ENCODE measurements around the gene TIPARP. TPM values are rescaled to one million over a fixed set of nuclear protein-coding genes. Genes with fewer than 3 reads are reported as not detected.

The TIPARP gene
- total and polyA plus RNA-seq, 4 donors, result 4.4 to 13.6 (median 8.8) TPM

DNA sequence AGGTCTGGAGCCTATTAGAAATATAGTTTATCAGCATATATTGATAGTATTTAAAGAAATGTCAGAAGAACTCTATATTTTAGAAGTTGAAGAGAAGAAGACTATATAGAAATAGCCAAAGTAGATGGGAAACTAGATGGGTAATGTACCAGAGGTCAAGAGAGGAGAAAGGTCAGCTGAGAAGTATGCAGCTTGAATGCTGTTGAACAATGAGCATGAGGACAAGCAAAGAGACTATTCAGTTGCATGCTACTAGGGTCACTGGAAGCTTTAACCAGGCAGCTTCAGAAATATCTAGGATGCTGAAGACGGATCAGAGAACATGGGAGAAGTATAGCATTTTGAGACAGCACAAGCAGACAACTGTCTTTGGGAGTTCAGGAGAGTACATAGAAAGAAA lies 19.6 kb upstream of the TIPARP start (continued):
- TF ChIP-seq RAD21 (IDR thresholded peaks at IDR 0.05), result no peak
- TF ChIP-seq SP1 (IDR thresholded peaks at IDR 0.05), result no peak
- no peak for TF ChIP-seq FOXA1 (IDR thresholded peaks at IDR 0.05)
- TF ChIP-seq, protein P1, sequence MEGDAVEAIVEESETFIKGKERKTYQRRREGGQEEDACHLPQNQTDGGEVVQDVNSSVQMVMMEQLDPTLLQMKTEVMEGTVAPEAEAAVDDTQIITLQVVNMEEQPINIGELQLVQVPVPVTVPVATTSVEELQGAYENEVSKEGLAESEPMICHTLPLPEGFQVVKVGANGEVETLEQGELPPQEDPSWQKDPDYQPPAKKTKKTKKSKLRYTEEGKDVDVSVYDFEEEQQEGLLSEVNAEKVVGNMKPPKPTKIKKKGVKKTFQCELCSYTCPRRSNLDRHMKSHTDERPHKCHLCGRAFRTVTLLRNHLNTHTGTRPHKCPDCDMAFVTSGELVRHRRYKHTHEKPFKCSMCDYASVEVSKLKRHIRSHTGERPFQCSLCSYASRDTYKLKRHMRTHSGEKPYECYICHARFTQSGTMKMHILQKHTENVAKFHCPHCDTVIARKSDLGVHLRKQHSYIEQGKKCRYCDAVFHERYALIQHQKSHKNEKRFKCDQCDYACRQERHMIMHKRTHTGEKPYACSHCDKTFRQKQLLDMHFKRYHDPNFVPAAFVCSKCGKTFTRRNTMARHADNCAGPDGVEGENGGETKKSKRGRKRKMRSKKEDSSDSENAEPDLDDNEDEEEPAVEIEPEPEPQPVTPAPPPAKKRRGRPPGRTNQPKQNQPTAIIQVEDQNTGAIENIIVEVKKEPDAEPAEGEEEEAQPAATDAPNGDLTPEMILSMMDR (IDR thresholded peaks at IDR 0.05; ENCODE audit: low read depth, low read length, missing input control), result no peak
- no peak for TF ChIP-seq EGR1 (IDR thresholded peaks at IDR 0.05; ENCODE audit: low read depth in 2 of 2)
- no peak for TF ChIP-seq JUND (IDR thresholded peaks at IDR 0.05)
- no peak for TF ChIP-seq RXRA (IDR thresholded peaks at IDR 0.05)
- no peak for TF ChIP-seq GABPA (IDR thresholded peaks at IDR 0.05 in 1 of 2, conservative IDR thresholded peaks at IDR 0.05 in 1 of 2)
- no peak for TF ChIP-seq TAF1 (conservative IDR thresholded peaks at IDR 0.05)

DNA sequence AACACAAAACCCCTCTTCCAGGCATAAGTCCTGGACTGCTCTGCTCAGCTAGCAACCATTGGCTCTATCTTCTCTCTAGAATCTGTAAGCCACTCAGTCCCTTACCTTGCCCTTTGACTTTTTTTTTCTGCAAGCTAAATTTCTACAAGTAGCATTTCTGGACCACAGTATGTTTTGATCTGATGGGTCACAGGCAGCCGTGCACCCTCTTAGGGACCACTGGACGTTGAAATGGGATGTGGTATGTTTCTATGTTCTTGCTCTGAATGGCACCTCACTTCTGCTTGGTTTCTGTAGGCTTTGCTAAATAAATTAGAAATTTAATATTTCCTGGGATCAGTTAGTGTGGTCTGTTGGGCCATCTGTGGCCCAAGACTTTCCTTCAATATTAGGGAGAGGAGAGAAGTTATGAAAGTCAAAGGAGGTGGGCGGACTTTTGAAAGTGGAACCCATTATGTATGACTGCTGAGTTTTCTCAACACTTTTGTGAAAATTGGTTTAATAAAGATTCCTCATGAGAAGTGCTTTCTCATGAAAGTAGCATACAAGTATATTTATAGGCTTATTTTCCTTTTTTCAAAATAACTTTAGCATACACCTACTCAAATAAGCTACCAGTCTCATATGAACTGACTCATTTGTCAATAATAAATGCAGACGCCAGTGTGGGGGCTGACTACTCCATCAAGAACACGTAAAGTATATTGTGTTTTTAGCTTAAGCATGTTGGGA lies 18.4 kb upstream of the TIPARP start:
- WGBS, result 85% methylated on average over 5 of the region's 5 CpGs
- TF ChIP-seq JUND (IDR thresholded peaks at IDR 0.05) (no peak), YY1 (IDR thresholded peaks at IDR 0.05) (no peak), RXRA (IDR thresholded peaks at IDR 0.05) (no peak), NR2F2 (IDR thresholded peaks at IDR 0.05) (no peak), GABPA (IDR thresholded peaks at IDR 0.05 in 1 of 2, conservative IDR thresholded peaks at IDR 0.05 in 1 of 2) (no peak), SP1 (IDR thresholded peaks at IDR 0.05) (no peak), EGR1 (IDR thresholded peaks at IDR 0.05; ENCODE audit: low read depth in 2 of 2) (no peak), RAD21 (IDR thresholded peaks at IDR 0.05) (no peak), TAF1 (conservative IDR thresholded peaks at IDR 0.05) (no peak), FOXA1 (IDR thresholded peaks at IDR 0.05) (no peak), FOXA2 (IDR thresholded peaks at IDR 0.05) (no peak), HNF4A (conservative IDR thresholded peaks at IDR 0.05) (no peak), HNF4G (IDR thresholded peaks at IDR 0.05) (no peak)
- TF ChIP-seq, protein P1 (IDR thresholded peaks at IDR 0.05; ENCODE audit: low read depth, low read length, missing input control), result no peak
- TF ChIP-seq, protein P2, sequence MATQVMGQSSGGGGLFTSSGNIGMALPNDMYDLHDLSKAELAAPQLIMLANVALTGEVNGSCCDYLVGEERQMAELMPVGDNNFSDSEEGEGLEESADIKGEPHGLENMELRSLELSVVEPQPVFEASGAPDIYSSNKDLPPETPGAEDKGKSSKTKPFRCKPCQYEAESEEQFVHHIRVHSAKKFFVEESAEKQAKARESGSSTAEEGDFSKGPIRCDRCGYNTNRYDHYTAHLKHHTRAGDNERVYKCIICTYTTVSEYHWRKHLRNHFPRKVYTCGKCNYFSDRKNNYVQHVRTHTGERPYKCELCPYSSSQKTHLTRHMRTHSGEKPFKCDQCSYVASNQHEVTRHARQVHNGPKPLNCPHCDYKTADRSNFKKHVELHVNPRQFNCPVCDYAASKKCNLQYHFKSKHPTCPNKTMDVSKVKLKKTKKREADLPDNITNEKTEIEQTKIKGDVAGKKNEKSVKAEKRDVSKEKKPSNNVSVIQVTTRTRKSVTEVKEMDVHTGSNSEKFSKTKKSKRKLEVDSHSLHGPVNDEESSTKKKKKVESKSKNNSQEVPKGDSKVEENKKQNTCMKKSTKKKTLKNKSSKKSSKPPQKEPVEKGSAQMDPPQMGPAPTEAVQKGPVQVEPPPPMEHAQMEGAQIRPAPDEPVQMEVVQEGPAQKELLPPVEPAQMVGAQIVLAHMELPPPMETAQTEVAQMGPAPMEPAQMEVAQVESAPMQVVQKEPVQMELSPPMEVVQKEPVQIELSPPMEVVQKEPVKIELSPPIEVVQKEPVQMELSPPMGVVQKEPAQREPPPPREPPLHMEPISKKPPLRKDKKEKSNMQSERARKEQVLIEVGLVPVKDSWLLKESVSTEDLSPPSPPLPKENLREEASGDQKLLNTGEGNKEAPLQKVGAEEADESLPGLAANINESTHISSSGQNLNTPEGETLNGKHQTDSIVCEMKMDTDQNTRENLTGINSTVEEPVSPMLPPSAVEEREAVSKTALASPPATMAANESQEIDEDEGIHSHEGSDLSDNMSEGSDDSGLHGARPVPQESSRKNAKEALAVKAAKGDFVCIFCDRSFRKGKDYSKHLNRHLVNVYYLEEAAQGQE (IDR thresholded peaks at IDR 0.05), result no peak
- TF ChIP-seq, protein P3, sequence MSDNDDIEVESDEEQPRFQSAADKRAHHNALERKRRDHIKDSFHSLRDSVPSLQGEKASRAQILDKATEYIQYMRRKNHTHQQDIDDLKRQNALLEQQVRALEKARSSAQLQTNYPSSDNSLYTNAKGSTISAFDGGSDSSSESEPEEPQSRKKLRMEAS (IDR thresholded peaks at IDR 0.05), result no peak
- TF ChIP-seq, protein P4, sequence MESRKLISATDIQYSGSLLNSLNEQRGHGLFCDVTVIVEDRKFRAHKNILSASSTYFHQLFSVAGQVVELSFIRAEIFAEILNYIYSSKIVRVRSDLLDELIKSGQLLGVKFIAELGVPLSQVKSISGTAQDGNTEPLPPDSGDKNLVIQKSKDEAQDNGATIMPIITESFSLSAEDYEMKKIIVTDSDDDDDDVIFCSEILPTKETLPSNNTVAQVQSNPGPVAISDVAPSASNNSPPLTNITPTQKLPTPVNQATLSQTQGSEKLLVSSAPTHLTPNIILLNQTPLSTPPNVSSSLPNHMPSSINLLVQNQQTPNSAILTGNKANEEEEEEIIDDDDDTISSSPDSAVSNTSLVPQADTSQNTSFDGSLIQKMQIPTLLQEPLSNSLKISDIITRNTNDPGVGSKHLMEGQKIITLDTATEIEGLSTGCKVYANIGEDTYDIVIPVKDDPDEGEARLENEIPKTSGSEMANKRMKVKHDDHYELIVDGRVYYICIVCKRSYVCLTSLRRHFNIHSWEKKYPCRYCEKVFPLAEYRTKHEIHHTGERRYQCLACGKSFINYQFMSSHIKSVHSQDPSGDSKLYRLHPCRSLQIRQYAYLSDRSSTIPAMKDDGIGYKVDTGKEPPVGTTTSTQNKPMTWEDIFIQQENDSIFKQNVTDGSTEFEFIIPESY (IDR thresholded peaks at IDR 0.05), result no peak
- TF ChIP-seq, protein P5, sequence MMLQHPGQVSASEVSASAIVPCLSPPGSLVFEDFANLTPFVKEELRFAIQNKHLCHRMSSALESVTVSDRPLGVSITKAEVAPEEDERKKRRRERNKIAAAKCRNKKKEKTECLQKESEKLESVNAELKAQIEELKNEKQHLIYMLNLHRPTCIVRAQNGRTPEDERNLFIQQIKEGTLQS (IDR thresholded peaks at IDR 0.05), result no peak
- H3K9ac ChIP-seq (ENCODE audit: low read depth in 1 of 2, low read length in 2 of 2), result no peak overlapping the region
- no peak for DNase-seq (ENCODE audit: low spot score)
- H3K4me1 ChIP-seq (ENCODE audit: control insufficient read depth in 4 of 4, insufficient read depth in 4 of 4, low read length in 3 of 4), result no peaks in the 10 kb centered on the region
- H3K27me3 ChIP-seq (ENCODE audit: control insufficient read depth in 4 of 4, insufficient read depth in 4 of 4, low read length in 3 of 4), result no peaks in the 10 kb centered on the region
- H3K36me3 ChIP-seq (ENCODE audit: control insufficient read depth in 4 of 4, insufficient read depth in 3 of 4, low read depth in 1 of 4, low read length in 3 of 4), result no peaks in the 10 kb centered on the region
- no peak overlapping the region for H3K4me3 ChIP-seq (ENCODE audit: low read depth in 1 of 3, low read length in 3 of 3)
- no peak overlapping the region for H3K27ac ChIP-seq (ENCODE audit: low read depth in 1 of 2, low read length in 2 of 2)
- H3K9me3 ChIP-seq (ENCODE audit: control insufficient read depth in 4 of 4, low read length in 3 of 4), result no peaks in the 10 kb centered on the region
